HepG2 (cell line): ENCODE data around the gene SOX9. TPM values are rescaled to one million over a fixed set of nuclear protein-coding genes. Genes with fewer than 3 reads are reported as not detected.

ENCODE experiments used
- ARNTL ChIP-seq: sonication (generic); formaldehyde crosslinking; IDR thresholded peaks from 2 replicates; pipeline ENCODE4 v1.4.0; 2020; ENCODE audit warnings: mild to moderate bottlenecking, missing genetic modification reagents
- ATM ChIP-seq: fragments of 450-650 bp; IDR thresholded peaks from 2 replicates; pipeline ENCODE4 v1.7.1; 2017; ENCODE audit warnings: mild to moderate bottlenecking, borderline replicate concordance
- BORCS8-MEF2B ChIP-seq: sonication (generic); formaldehyde crosslinking; IDR thresholded peaks from 2 replicates; pipeline ENCODE4 v1.8.0; 2022; ENCODE audit warnings: mild to moderate bottlenecking, missing genetic modification reagents
- CBX5 ChIP-seq: sonication (generic); formaldehyde crosslinking; IDR thresholded peaks from 2 replicates; pipeline ENCODE4 v1.4.0; 2020; ENCODE audit warnings: missing genetic modification reagents, borderline replicate concordance
- CREB1 ChIP-seq, 2 experiments: fragments of 450-650 bp in 1 of 2; IDR thresholded peaks; 2 replicates each; pipeline ENCODE4 v1.6.1; 2016 to 2017; ENCODE audit warnings: control low read depth in 1 of 2, mild to moderate bottlenecking in 1 of 2, missing compliant biosample characterization in 1 of 2, missing genetic modification characterization in 1 of 2
- FOXM1 ChIP-seq: sonication (generic); formaldehyde crosslinking; IDR thresholded peaks from 2 replicates; pipeline ENCODE4 v1.5.0; 2020; ENCODE audit warnings: missing genetic modification reagents
- KLF12 ChIP-seq: sonication (generic); formaldehyde crosslinking; IDR thresholded peaks from 2 replicates; pipeline ENCODE4 v1.4.0; 2020; ENCODE audit warnings: missing genetic modification reagents, borderline replicate concordance
- NFE2L2 ChIP-seq: fragments of 150-350 bp; IDR thresholded peaks from 2 replicates; pipeline ENCODE4 v1.6.1; 2014; ENCODE audit warnings: low read length
- YY1 ChIP-seq: IDR thresholded peaks from 2 replicates; pipeline ENCODE4 v1.6.1; 2011; ENCODE audit warnings: low read length, low read depth, moderate library complexity, mild to moderate bottlenecking; ENCODE audit not compliant: insufficient read depth, insufficient replicate concordance
- ZFY ChIP-seq: sonication (generic); formaldehyde crosslinking; IDR thresholded peaks from 2 replicates; pipeline ENCODE4 v1.4.0; 2020; ENCODE audit warnings: missing genetic modification reagents
- ZNF335 ChIP-seq: sonication (generic); formaldehyde crosslinking; IDR thresholded peaks from 2 replicates; pipeline ENCODE4 v1.4.0; 2020; ENCODE audit warnings: missing genetic modification reagents
- ZNF33B ChIP-seq: sonication (generic); formaldehyde crosslinking; IDR thresholded peaks from 2 replicates; pipeline ENCODE4 v1.5.1; 2020; ENCODE audit warnings: mild to moderate bottlenecking, missing genetic modification reagents
- ZNF761 ChIP-seq: sonication (generic); formaldehyde crosslinking; conservative IDR thresholded peaks from 2 replicates; pipeline ENCODE4 v1.4.0; 2020; ENCODE audit warnings: mild to moderate bottlenecking, missing genetic modification reagents
- ZSCAN22 ChIP-seq: sonication (generic); formaldehyde crosslinking; IDR thresholded peaks from 2 replicates; pipeline ENCODE4 v1.4.0; 2020; ENCODE audit warnings: mild to moderate bottlenecking, missing genetic modification reagents
- ZSCAN30 ChIP-seq: sonication (generic); formaldehyde crosslinking; IDR thresholded peaks from 2 replicates; pipeline ENCODE4 v1.5.0; 2020; ENCODE audit warnings: mild to moderate bottlenecking, missing genetic modification reagents
- polyA plus RNA-seq, 8 experiments: library from polyadenylated mRNA; depleted of rRNA in 3 of 8; stranded (reverse) in 7 of 8; unstranded in 1 of 8; fragments of >200 nt; fragmentation: Illumina TruSeq in 4 of 8; extraction: Trizol in 4 of 8; gene quantifications; 2 replicates each; pipeline versions ENCODE4 v1.2.1 to v1.2.3, GENCODE V29; 2011 to 2016; ENCODE audit warnings: low read depth in 4 of 8, missing spikeins in 1 of 8, mixed read lengths in 1 of 8; ENCODE audit not compliant: insufficient read depth in 1 of 8
- total RNA-seq, 5 experiments: library from RNA; depleted of rRNA; stranded (reverse); fragments of >200 nt; fragmentation: Illumina TruSeq; extraction: Trizol; gene quantifications; 2 replicates each; pipeline ENCODE4 v1.2.3, GENCODE V29; 2016; ENCODE audit warnings: low read depth in 1 of 5
- TF ChIP-seq, protein P1 (sequence below): sonication (generic); formaldehyde crosslinking; IDR thresholded peaks from 2 replicates; pipeline ENCODE4 v1.5.0; 2020; ENCODE audit warnings: mild to moderate bottlenecking, missing genetic modification reagents, borderline replicate concordance
- TF ChIP-seq, protein P2 (sequence below): sonication (generic); formaldehyde crosslinking; IDR thresholded peaks from 2 replicates; pipeline ENCODE4 v1.4.0; 2020; ENCODE audit warnings: missing genetic modification reagents
- TF ChIP-seq, protein P3 (sequence below): sonication (generic); formaldehyde crosslinking; IDR thresholded peaks from 2 replicates; pipeline ENCODE4 v1.4.0; 2020; ENCODE audit warnings: missing genetic modification reagents, low read depth, mild to moderate bottlenecking, borderline replicate concordance
- TF ChIP-seq, protein P4 (sequence below): conservative IDR thresholded peaks from 2 replicates; pipeline ENCODE4 v1.6.1; 2018; ENCODE audit warnings: missing genetic modification reagents
- TF ChIP-seq, protein P5 (sequence below): sonication (generic); formaldehyde crosslinking; IDR thresholded peaks from 2 replicates; pipeline ENCODE4 v1.8.0; 2022; ENCODE audit warnings: mild to moderate bottlenecking, missing genetic modification reagents, borderline replicate concordance

SOX9 gene
- total and polyA plus RNA-seq, 2 of the 13 experiments (the other 11 are each of a cell fraction or from before 2014, with no cell fraction given) = 16.1 to 27.6 TPM

DNA sequence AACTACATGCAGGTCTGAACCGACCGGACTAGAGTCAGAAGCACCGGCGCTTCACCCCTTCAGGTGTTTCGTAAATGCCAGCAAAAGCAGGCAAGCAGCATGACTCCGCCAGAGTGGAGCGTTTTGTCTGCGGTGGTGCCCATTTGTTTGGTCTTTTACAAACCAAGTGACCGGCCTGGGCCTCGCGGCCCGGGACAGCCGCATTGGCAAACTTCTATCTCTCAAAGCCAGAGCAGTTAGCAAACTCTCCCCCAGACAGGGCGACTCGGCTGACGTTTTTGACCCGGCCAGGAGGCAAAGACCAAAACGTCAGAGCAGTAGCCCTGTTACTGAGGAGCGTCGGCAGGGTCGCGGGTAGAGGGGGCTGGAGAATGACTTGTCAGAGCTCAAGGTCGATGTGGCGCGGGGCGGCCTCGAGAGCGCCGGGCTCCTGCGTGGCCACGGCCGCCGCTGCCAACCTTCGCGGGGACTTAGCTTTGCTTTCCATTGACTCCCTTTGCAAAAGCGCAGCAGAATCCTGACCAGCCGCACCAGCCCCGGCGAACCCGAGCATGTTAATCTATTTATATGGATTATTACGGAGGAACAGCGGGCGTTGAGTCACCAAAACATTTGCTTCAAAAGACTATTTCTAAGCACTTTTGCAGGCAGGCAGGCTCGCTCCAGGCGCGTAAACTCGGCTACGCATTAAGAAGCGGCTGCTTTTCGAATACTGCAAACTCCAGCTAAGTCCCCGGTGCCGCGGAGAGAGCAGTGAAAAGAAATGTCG is 763 bp upstream of the SOX9 start (continued):
- TF ChIP-seq, protein P1, sequence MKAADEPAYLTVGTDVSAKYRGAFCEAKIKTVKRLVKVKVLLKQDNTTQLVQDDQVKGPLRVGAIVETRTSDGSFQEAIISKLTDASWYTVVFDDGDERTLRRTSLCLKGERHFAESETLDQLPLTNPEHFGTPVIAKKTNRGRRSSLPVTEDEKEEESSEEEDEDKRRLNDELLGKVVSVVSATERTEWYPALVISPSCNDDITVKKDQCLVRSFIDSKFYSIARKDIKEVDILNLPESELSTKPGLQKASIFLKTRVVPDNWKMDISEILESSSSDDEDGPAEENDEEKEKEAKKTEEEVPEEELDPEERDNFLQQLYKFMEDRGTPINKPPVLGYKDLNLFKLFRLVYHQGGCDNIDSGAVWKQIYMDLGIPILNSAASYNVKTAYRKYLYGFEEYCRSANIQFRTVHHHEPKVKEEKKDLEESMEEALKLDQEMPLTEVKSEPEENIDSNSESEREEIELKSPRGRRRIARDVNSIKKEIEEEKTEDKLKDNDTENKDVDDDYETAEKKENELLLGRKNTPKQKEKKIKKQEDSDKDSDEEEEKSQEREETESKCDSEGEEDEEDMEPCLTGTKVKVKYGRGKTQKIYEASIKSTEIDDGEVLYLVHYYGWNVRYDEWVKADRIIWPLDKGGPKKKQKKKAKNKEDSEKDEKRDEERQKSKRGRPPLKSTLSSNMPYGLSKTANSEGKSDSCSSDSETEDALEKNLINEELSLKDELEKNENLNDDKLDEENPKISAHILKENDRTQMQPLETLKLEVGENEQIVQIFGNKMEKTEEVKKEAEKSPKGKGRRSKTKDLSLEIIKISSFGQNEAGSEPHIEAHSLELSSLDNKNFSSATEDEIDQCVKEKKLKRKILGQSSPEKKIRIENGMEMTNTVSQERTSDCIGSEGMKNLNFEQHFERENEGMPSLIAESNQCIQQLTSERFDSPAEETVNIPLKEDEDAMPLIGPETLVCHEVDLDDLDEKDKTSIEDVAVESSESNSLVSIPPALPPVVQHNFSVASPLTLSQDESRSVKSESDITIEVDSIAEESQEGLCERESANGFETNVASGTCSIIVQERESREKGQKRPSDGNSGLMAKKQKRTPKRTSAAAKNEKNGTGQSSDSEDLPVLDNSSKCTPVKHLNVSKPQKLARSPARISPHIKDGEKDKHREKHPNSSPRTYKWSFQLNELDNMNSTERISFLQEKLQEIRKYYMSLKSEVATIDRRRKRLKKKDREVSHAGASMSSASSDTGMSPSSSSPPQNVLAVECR (CRISPR knock-in tag) = peak; percentile 58; the same call in 1 of the 2 replicates
- 0 out of 2 replicates have a peak, but pooled peaks have one; percentile 55 for TF ChIP-seq ZSCAN30
- 0 out of 2 replicates have a peak, but pooled peaks have one; percentile 41 for TF ChIP-seq ARNTL (CRISPR knock-in tag)
- peak; percentile 75; the same call in 1 of the 2 replicates for TF ChIP-seq CBX5 (CRISPR knock-in tag)
- TF ChIP-seq ATM = no peak
- TF ChIP-seq BORCS8-MEF2B (CRISPR knock-in tag) = peak; percentile 73; the same call in 1 of the 2 replicates
- TF ChIP-seq, protein P2, sequence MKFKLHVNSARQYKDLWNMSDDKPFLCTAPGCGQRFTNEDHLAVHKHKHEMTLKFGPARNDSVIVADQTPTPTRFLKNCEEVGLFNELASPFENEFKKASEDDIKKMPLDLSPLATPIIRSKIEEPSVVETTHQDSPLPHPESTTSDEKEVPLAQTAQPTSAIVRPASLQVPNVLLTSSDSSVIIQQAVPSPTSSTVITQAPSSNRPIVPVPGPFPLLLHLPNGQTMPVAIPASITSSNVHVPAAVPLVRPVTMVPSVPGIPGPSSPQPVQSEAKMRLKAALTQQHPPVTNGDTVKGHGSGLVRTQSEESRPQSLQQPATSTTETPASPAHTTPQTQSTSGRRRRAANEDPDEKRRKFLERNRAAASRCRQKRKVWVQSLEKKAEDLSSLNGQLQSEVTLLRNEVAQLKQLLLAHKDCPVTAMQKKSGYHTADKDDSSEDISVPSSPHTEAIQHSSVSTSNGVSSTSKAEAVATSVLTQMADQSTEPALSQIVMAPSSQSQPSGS (CRISPR knock-in tag) = no peak; the same call in 1 of the 2 replicates
- TF ChIP-seq CREB1 (IDR thresholded peaks at IDR 0.05) = no peak
- peak; percentile 66 for TF ChIP-seq CREB1 (CRISPR knock-in tag; IDR thresholded peaks at IDR 0.05)
- TF ChIP-seq FOXM1 (CRISPR knock-in tag) = no peak
- TF ChIP-seq, protein P3, sequence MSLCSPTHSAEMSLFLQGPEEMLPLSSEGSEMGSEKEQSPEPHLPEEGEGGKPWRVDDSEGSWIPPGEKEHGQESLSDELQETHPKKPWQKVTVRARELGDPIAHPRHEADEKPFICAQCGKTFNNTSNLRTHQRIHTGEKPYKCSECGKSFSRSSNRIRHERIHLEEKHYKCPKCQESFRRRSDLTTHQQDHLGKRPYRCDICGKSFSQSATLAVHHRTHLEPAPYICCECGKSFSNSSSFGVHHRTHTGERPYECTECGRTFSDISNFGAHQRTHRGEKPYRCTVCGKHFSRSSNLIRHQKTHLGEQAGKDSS = no peak
- no peak for TF ChIP-seq ZNF33B (CRISPR knock-in tag)
- no peak for TF ChIP-seq ZFY
- peak; percentile 42 for TF ChIP-seq YY1
- no peak for TF ChIP-seq ZSCAN22 (CRISPR knock-in tag)
- no peak; the same call in 1 of the 2 replicates for TF ChIP-seq ZNF761
- TF ChIP-seq KLF12 (CRISPR knock-in tag) = no peak
- TF ChIP-seq, protein P4, sequence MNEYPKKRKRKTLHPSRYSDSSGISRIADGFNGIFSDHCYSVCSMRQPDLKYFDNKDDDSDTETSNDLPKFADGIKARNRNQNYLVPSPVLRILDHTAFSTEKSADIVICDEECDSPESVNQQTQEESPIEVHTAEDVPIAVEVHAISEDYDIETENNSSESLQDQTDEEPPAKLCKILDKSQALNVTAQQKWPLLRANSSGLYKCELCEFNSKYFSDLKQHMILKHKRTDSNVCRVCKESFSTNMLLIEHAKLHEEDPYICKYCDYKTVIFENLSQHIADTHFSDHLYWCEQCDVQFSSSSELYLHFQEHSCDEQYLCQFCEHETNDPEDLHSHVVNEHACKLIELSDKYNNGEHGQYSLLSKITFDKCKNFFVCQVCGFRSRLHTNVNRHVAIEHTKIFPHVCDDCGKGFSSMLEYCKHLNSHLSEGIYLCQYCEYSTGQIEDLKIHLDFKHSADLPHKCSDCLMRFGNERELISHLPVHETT (CRISPR knock-in tag) = 0 out of 2 replicates have a peak, but pooled peaks have one; percentile 46
- TF ChIP-seq NFE2L2 = no peak
- TF ChIP-seq, protein P5, sequence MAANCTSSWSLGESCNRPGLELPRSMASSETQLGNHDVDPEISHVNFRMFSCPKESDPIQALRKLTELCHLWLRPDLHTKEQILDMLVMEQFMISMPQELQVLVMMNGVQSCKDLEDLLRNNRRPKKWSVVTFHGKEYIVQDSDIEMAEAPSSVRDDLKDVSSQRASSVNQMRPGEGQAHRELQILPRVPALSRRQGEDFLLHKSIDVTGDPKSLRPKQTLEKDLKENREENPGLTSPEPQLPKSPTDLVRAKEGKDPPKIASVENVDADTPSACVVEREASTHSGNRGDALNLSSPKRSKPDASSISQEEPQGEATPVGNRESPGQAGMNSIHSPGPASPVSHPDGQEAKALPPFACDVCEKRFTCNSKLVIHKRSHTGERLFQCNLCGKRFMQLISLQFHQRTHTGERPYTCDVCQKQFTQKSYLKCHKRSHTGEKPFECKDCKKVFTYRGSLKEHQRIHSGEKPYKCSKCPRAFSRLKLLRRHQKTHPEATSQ (CRISPR knock-in tag) = no peak
- 0 out of 2 replicates have a peak, but pooled peaks have one; percentile 55 for TF ChIP-seq ZNF335
